Left lung (tissue), 10 donors: ENCODE data around the gene FANCD2OS. TPM values are rescaled to one million over a fixed set of nuclear protein-coding genes. Genes with fewer than 3 reads are reported as not detected.
"Not testable (repeated sequence)": the region's sequence is repeated elsewhere in the genome, so short reads cannot be mapped to it uniquely, and the experiment has no call there.

ENCODE experiments used
- ATAC-seq: fragments of 200-7000 bp; cut with Tn5 transposase; one replicate; pipeline ENCODE4 v1.9.1; 2020; ENCODE audit warnings: moderate library complexity
- DNase-seq, 4 donors: peaks; one replicate each; pipeline ENCODE4 v3.0.0-alpha.2; 2013 to 2020
- H3K27ac ChIP-seq, 2 donors: fragments of 200-600 bp; sonication (generic) in 1 of 2; one replicate each; pipeline versions ENCODE4 v1.5.0 to v1.8.0; 2020 to 2021
- H3K27me3 ChIP-seq, 2 donors: fragments of 200-600 bp; sonication (generic) in 1 of 2; one replicate each; pipeline versions ENCODE4 v1.5.0 to v1.8.0; 2020 to 2021
- H3K36me3 ChIP-seq, 2 donors: fragments of 200-600 bp; sonication (generic) in 1 of 2; one replicate each; pipeline versions ENCODE4 v1.5.0 to v1.8.0; 2020 to 2021
- H3K4me1 ChIP-seq, 2 donors: fragments of 200-600 bp; one replicate each; pipeline ENCODE4 v1.8.0; 2021
- H3K4me3 ChIP-seq, 2 donors: fragments of 200-600 bp; sonication (generic) in 1 of 2; one replicate each; pipeline versions ENCODE4 v1.5.0 to v1.8.0; 2020 to 2021; ENCODE audit warnings: mild to moderate bottlenecking in 1 of 2
- H3K9me3 ChIP-seq, 2 donors: fragments of 200-600 bp; sonication (generic) in 1 of 2; one replicate each; pipeline versions ENCODE4 v1.5.0 to v1.8.0; 2020 to 2021
- CTCF ChIP-seq, 2 donors: fragments of 200-600 bp; sonication (generic) in 1 of 2; IDR thresholded peaks; one replicate each; pipeline versions ENCODE4 v1.5.0 to v1.8.0; 2021; ENCODE audit warnings: antibody characterized with exemption in 2 of 2
- intact Hi-C, 2 donors: fragments of 100-400 bp; cut with DNase I; formaldehyde crosslinking; loops; one replicate each; pipeline versions ENCODE4 v1.11.2 to v1.14.2; 2022
- polyA plus RNA-seq, 6 donors: library from polyadenylated mRNA; unstranded; fragments of 120-200 nt; gene quantifications; one replicate each; pipeline ENCODE4 v1.2.1, GENCODE V29; 2013; ENCODE audit not compliant: insufficient read length in 6 of 6
- total RNA-seq, 2 donors: library from RNA; stranded (reverse); fragmentation: NEBNext Ultra II Directional; extraction: Animal tissue kit (Norgen Biotek cat#: 25700); gene quantifications; one replicate each; pipeline ENCODE4 v1.2.1, GENCODE V29; 2021
- donor health status: DM: no; HTN: yes; CAD: no.
- donor health status: DM: no; HTN: no; CAD: no.

FANCD2OS gene
- total and polyA plus RNA-seq, 8 donors: 0.43 to 1.00 (median 0.72) TPM; not detected in 3

GRCh38 chr3:10099041-10099440 lies 9.0 kb downstream of the FANCD2OS start:
- intact Hi-C loops: no loop called here
- H3K4me1 ChIP-seq: no peaks in the 10 kb centered on the region
- DNase-seq (no peak), ATAC-seq (no peak)
- H3K4me3 ChIP-seq: no peak overlapping the region
- no peaks in the 10 kb centered on the region for H3K27me3 ChIP-seq
- no peaks in the 10 kb centered on the region for H3K36me3 ChIP-seq
- no peak for TF ChIP-seq CTCF (IDR thresholded peaks at IDR 0.05)
- H3K9me3 ChIP-seq: no peaks in the 10 kb centered on the region
- no peak overlapping the region for H3K27ac ChIP-seq

GRCh38 chr3:10093678-10094077 lies 14.4 kb downstream of the FANCD2OS start:
- intact Hi-C loops: no loop called here
- H3K4me1 ChIP-seq: no peaks in the 10 kb centered on the region
- H3K27ac ChIP-seq: no peak overlapping the region
- DNase-seq: no peak
- no peak overlapping the region for H3K4me3 ChIP-seq
- no peak for TF ChIP-seq CTCF (IDR thresholded peaks at IDR 0.05)
- peaks cover 0 to 18% of the 10 kb centered on the region in 2 donors for H3K36me3 ChIP-seq
- no peaks in the 10 kb centered on the region for H3K27me3 ChIP-seq
- H3K9me3 ChIP-seq: no peaks in the 10 kb centered on the region
- no peak for ATAC-seq

- peaks cover 0 to 18% of the 10 kb centered on the region in 2 donors for H3K36me3 ChIP-seq
- intact Hi-C loops, H3K27ac ChIP-seq, H3K27me3 ChIP-seq, H3K4me1 ChIP-seq, ATAC-seq, DNase-seq, H3K4me3 ChIP-seq, H3K9me3 ChIP-seq: not testable (repeated sequence)
Measured at GRCh38 chr3:10091387-10091786, 16.7 kb downstream of the FANCD2OS start.

GRCh38 chr3:10090774-10091173 lies 17.3 kb downstream of the FANCD2OS start:
- ATAC-seq, DNase-seq, H3K9me3 ChIP-seq, H3K4me3 ChIP-seq, H3K27me3 ChIP-seq, H3K27ac ChIP-seq, H3K4me1 ChIP-seq, intact Hi-C loops: not testable (repeated sequence)
- H3K36me3 ChIP-seq: peaks cover 0 to 18% of the 10 kb centered on the region in 2 donors

GRCh38 chr3:10090179-10090578 lies 17.9 kb downstream of the FANCD2OS start:
- intact Hi-C loops: no loop called here
- H3K9me3 ChIP-seq: no peaks in the 10 kb centered on the region
- ATAC-seq (no peak), DNase-seq (no peak)
- no peaks in the 10 kb centered on the region for H3K4me1 ChIP-seq
- no peak for TF ChIP-seq CTCF (IDR thresholded peaks at IDR 0.05)
- no peak overlapping the region for H3K4me3 ChIP-seq
- peaks cover 0 to 18% of the 10 kb centered on the region in 2 donors for H3K36me3 ChIP-seq
- H3K27ac ChIP-seq: no peak overlapping the region
- H3K27me3 ChIP-seq: no peaks in the 10 kb centered on the region

GRCh38 chr3:10088256-10088655 lies 19.8 kb downstream of the FANCD2OS start:
- Histone ChIP-seq H3K36me3 (peaks cover 0 to 24% of the 10 kb centered on the region in 2 donors), H3K27ac (no peak overlapping the region), H3K9me3 (no peaks in the 10 kb centered on the region), H3K27me3 (no peaks in the 10 kb centered on the region), H3K4me1 (no peaks in the 10 kb centered on the region), H3K4me3 (no peak overlapping the region)
- DNase-seq: no peak
- intact Hi-C loops: no loop called here
- no peak for TF ChIP-seq CTCF (IDR thresholded peaks at IDR 0.05)
- no peak for ATAC-seq
